NCI-H446 treated with DMSO at 0.1 percent for 48 hours (cell line): ENCODE measurements around the gene SLF2.
A peak's percentile ranks its signal among the peaks of the same experiment; 100 is the strongest.

ENCODE experiments used
- DNase-seq: peaks from one replicate; lab custom pipeline; 2025; lab: John Stamatoyannopoulos, UW

Gene SLF2

DNA sequence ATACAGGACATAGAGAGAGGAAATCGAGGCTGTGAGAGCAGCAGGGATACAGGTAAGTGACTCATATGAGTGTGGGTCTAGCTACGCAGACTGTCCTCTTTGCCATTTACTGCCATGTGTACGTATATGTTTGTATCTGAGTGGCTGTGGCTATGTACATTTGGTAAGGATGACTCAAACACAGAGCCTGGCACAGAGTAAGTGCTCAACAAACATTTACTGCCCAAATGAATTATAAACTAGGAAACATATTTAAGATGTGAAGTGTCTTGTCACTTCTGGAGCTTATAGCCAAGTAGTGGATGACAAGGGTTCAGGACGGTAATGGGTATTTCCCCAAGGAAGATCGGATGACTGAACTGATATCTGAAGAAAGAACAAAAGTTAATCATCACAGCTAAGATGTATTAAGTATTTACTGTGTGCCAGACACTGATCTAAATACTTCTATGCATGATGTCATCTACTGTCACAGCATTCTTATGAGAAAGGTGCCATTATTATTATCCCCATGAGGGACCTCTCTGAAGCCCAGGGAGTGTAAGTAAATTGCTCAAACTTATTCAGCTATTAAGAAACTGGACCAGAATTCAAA, 68.5 kb downstream of the SLF2 start:
- DNase-seq: no peak

DNA sequence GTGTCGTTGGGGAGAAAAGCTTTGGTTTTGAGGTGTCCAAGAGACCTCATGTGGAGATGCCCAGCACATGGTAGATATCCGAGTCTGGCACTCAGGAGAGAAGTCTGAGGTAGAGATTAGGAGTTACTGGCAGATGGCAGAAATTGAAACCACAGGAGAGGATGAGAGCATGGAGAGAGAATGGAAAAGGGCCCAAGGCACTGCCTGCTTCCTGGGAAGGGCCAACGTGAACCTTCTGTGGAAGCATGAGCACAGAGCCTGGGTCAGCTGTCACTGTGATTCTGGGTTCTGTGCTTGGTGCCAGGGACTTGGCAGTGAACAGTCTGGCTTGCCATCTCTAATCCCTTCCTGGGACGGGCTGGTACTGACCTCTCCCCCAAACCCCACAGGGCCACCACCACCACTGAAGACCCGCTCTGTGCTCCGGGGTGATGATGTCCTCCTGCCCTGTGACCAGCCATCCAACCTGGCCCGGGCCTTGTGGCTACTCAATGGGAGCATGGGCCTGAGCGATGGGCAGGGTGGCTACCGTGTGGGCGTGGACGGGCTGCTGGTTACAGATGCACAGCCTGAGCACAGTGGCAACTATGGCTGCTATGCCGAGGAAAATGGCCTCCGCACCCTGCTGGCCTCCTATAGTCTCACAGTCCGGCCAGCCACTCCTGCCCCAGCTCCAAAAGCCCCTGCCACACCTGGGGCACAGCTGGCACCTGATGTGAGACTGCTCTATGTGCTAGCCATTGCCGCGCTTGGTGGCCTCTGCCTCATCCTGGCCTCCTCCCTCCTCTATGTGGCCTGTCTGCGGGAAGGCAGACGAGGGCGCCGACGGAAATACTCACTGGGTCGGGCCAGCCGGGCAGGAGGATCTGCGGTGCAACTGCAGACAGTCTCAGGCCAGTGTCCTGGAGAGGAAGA, 70.4 kb downstream of the SLF2 start:
- no peak for DNase-seq

DNA sequence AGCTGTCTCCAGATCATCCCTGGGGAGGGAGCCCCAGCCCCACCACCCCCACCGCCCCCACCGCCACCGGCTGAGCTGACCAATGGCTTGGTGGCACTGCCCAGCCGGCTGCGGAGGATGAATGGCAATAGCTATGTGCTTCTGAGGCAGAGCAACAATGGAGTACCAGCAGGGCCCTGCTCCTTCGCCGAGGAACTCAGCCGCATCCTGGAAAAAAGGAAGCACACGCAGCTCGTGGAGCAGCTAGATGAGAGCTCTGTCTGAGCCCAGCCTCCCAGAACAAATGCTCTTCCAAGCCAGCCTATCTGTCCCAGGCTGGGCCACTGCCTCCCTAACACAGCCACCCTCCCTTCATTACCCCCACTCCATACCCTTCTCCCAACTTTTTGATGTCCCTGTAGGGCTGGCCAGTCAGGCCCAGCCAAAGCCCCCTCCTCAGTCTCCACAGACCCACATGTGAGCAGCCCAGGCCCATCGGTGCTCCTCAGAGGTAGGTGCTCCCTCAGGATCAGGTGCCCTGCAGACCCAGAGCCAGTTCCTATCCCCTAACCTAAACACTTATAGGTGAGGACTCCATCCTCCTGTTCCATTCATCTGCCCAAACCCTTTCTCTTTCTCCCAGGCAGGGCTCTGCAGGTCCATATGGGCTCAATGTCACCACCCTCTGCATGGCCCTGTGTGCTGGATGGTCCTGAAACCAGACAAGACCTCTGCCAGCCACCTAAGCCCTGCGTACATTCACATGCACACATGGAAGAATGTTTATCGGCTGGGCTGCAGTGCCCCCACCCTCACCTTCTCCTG, 71.3 kb downstream of the SLF2 start:
- DNase-seq: no peak

DNA sequence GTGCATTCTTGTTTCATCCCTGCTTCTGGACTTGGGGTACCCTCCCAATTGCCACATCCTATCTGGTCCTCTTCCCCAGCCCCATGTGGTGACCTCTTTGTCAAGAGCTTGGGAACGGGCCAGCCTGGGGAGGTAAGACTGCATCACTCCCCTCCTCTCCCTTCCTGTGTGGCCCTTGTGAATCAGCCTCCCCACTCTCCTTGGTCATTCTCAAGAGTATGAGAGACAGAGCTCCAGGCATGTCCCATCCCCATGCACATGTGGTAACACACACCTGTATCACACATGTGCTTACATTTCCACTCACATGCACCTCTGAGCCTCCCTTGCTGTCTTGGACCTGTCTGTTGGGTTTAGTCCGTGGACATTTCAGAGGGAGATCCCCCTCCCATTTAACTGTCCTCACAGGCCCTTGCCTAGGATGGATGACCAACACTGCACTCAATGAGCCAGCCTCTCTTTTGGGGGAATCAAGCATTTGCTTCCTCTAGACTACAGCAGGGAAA, 72.0 kb downstream of the SLF2 start:
- no peak for DNase-seq

DNA sequence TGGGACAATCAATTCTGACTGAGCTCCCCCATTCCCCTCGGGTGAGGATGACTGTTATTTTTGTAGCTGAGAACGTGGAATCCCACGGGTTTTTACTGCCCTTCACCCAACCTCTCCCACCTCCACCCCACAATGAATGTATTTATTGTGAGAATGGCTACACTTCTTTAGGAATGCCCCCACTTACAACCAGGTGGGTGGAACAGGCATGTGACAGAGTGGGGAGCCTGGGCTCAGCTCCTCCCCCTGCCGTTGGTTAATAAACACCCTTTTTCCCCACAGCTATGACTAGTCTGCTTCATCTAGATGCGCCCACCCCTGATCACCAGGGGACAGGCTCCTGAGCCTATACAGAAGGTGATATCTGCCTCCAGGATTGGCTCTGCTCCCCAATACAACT, 72.6 kb downstream of the SLF2 start:
- DNase-seq: no peak

DNA sequence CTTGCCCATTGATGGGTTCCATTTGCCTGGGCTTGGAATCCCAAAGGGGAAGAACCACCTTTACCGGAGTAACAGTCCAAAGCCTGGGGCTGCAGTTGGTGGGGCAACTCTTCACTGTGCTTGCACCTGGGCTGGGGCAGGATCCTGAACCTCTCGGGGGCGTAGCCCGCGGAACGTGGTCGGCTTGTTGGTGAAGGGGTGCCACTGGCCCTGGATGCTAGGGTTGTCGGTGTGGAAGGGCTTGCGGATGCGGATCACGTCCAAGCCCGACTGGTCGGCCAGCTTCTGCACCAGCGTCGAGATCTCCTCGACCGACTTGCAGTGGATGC, 73.8 kb downstream of the SLF2 start:
- no peak for DNase-seq

DNA sequence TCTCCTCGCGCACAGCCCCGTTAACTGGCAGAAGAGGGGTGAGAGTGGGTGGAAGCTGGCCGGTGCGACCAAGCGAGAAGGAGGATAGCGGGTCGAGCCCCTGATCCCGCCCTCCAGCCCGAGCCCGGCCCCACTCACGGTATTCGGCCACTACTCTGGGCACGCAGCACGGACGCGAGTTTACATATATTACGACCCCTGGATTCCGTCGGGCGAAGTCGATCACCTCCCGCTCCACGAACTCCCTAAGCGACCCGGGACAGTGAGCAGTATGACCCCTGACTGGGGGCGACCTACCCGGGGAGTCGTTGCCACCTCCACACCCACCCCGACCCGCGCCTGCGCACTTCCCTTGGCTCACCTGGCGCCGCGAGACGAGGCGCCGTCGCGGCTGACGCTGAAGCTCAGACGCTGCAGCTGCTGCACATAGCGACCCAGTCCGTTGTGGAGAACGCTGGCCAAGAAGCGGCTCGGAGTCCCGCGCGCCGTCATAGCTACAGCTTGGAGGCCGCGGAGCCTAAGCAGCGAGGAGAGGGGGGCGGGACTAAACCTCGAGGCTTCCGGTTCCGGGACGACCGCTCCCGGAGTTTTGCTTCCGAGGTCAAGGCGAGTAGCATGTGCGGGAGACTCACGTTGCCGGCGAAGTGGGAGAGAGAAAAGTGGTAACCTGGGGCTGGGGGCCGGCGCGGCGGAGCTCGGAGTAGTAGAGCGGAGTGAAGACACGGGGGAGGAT, 74.4 kb downstream of the SLF2 start, which contains the start of the genes MRPL43 and TWNK:
MRPL43 (minus strand) TSS at position 546 of the 733 bp plus-strand sequence; CDS start at position 492, 54 bp downstream.
TWNK (plus strand) TSS at position 592 of the 733 bp plus-strand sequence. CDS start 668 bp downstream, outside the sequence.
- DNase-seq: peak; percentile 21

DNA sequence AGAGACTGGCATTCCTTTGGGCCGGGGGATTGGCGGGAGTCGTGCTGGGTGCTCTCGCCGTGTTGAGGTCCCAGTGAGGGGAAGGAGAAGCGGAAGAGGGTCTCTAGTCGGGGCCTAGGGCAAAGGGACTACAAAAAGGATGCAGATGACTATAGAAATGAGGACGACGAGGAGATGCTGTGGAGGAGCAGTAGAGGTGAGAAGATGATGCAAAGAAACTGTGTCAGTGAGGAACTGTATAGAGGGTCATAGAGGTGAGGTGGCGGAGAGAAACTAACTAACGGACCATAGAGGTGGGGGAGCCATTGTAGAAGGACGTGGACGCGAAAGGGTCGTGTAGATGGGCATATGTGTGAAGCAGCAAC, 74.9 kb downstream of the SLF2 start:
- DNase-seq: no peak

DNA sequence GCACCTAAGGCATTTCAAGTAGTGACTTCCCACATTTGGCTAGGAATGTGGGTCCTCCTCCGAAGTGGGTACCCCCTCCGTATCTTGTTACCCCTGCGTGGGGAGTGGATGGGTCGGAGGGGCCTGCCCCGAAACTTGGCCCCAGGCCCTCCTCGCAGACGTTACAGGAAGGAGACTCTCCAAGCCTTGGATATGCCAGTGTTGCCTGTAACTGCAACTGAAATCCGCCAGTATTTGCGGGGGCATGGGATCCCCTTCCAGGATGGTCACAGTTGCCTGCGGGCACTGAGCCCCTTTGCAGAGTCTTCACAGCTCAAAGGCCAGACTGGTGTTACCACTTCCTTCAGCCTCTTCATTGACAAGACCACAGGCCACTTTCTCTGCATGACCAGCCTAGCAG, 75.4 kb downstream of the SLF2 start:
- no peak for DNase-seq

DNA sequence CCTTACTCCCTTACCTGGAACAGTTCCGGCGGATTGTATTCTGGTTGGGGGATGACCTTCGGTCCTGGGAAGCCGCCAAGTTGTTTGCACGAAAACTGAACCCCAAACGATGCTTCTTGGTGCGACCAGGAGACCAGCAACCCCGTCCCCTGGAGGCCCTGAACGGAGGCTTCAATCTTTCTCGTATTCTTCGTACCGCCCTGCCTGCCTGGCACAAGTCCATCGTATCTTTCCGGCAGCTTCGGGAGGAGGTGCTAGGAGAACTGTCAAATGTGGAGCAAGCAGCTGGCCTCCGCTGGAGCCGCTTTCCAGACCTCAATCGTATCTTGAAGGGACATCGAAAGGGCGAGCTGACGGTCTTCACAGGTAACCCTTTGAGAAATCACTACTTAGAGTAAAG, 76.3 kb downstream of the SLF2 start:
- DNase-seq: no peak

DNA sequence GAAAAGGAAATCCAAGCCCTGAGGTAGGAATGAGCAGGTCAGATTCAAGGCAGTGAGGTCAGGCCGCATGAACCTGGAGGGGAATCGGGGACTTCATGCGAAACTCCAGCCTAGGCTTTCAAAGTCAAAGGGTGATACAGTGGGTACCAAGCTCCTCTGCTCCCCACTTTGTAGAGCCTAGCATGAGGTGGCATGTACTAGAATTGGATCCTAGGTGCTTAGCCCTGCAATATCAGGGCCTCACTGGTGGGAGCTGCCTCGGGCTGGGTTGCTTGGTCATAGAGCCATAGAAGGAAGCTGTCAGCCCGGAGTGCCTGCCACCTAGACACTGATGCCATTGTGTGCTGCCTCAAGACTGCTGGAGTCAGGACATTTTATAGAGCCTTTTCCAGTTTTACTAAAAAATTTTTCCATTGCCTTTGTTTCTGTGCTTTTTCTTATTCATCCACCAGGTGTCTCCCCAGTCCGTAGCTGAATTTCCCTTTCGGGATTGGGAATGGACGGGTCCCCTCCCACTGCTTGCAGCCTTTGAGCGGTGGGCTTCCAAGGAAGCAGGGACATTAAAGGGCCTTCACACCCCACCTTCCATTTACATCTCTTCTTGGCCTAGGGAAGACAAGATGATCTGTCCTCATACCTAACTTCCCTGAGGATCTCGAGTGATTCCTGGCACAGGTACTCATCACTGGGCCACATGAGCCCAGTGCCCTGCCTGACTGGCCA, 81.4 kb downstream of the SLF2 start:
- no peak for DNase-seq

DNA sequence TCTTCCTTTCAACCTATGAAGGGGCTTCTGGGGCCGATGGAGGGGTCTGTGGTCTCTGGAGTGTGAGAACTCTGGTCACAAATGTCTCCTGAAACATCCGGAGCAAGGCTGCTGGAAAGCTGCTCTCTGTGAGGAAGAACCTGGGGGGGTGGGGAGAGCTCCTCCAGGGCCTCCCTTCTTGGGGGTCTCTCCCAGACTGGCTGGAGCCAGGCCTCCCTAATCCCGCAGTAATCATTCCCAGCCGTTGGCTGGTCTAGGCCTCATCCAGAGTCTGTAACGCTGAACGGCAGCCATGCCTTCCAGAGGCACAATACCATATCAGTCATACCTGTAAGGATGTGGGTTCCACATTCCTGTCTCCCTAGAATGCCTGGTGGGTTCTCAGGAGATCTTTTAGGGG, 82.4 kb downstream of the SLF2 start:
- no peak for DNase-seq

DNA sequence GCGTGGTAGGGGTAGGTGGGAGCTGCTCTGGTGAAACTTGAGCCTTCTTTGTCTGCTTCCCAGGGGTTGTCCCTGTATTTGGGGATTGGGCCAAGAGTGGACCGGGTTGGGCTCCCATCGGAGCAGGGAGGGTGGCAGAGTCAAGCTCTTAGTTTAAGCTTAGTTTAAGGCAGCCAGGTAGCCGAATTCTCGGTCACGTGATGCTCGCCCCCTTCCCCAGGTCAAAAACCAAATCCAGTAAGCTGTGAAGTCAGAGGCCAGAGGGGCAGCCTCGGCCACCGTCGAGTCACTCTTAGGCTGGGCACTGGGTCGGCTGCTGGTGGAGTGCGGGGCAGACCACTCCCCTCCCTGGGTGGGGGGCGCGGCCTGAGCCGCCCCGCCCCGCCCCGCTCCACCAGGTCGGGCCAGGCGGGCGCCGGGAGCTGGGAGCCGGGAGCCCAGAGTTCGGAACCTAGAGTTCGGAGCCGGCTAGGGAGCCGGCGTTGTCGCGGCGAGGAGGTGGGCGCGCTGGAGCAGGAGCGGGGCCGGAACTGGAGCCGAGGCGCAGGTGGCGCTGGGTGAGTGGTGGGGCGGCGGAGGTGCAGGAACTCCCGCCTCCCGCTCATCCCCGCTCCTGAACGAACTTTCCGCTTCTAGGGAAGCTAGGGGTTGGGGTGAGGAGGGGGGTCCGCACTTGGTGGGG, 84.1 kb downstream of the SLF2 start:
- no peak for DNase-seq

DNA sequence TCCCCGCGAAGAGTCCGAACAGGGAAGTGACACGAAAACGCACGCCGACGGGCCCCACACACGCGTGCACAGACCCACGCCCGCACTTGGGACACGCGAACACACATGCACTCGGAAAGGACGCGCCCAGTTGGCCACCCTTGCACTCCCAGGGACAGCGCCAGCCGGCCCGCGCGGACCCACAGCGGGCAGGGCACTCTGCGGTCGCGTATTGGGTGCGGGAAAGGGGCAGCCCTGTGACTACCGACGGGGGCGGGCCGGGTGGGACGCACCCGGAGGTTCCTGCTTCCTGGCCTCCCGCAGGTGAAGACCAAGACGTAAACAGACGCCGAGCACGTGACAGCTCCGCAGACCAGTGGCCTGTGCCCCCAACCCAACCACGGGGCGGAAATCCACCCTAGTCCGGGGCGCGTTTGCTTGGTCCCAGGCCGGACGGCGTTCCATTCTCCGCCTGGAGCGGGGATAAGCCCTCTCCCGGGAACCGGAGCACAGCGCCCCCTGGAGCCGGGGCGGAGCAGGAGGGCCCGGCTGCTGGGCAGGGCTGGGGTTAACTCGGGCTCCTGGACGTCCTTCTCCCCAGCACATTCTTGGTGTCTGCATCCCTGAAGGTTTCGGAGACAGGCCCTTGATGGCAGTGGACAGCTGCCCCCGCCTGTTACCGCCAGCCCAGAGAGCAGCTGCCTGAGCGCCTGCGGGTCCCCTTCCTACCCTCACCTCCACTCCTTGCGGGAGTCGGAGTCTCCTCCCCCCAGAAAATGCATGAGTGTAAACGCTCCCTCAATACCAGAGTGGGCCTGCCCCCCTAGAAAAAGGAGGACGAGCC, 84.8 kb downstream of the SLF2 start:
- peak; percentile 21 for DNase-seq

DNA sequence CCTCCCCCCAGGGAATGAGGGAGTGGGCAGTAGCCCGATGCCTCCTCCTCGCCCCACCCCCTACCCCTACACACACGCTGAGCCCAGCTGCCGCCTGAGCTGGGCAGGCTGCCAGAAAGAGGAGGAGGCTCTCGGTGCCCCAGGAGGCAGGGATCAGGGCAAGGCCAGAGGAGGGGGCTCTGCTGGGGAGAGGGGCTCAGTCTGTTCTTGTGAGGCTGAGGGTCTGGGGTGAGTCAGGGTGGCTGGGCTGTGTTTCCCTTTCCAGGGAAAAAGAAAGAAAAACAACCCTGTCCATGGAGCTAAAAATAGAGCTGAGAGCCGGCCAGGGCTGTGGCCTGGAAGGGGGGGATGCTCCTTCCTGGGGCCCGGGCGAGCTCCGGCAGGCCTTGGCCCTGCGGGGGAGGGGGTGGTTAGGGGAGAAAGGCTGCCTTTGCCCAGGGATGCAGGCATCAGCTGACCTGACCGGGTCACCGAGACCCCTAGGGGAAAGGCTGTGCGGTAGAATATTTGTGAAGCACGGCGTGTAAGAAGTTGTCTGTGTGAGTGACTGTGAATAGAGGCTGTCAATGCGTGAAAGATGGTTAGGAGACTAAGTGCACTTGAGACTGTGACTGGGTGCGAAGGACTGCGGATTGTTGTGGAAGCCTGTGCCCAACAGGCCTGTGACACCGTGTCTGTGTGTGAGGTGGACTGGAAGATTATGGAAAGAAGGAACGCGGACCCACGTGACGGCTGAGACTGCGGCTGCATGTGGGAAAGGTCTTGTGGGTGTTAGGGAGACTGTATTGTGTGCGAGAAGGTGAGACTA, 85.6 kb downstream of the SLF2 start:
- peak; percentile 62 for DNase-seq

DNA sequence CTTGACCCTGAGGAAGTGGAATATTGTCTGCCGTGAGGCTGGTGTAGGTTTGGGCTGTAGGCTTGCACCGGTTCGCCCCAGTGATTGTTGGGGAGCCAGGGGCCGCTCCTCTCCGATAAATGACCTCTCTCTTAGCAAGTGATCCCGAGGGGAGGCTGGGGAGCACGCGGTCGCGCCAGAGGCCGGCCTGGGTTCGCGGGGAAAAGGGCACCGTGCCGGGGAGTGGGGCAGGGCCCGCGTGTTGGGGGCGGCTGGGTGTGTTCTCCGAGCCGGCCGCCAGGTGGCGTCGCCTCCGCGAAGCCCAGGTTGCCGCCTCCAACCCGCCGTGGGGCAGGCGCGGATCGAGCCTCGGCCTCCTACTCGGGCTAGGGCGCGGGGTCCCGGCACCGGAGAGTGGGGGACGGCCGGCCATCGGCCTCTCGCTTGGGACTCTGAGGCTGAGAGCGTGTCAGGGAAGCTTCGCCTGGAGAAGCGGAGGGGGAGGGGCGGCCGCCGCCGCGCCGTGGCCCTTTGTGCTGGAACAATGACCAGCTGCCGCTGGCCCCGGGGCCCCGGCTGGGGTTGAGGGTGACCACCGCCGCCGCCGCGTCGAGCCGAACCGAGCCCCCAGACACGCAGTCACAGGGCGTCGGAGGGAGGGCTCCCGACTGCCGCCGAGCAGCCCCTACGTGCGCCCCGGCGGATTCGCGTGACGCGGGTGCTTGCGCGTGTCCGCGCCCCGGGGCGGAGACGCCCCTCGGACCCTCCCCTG, 86.4 kb downstream of the SLF2 start:
- DNase-seq: no peak

DNA sequence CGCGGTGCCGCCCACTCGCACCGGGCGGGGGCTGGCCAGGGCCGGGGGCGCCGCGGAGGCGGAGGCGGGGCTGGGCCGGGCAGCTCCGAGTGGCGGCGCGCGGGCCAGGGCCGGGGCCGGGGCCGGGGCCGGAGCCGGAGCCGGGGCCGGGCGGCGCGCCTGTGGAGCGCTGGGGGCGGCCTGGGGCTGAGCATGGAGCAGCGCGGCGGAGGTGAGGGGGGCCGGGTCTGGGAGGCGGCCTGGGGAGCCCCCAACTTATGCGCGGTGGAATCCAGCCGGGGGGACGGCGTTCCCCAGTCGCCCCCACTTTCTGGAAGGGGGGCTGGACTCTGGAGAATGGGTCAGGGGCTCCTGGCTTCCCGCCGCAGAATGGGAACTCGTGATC, 87.0 kb downstream of the SLF2 start, which contains the start of gene LZTS2:
LZTS2 (plus strand) TSS at position 67 of the 385 bp plus-strand sequence. CDS start 2,731 bp downstream, outside the sequence.
- DNase-seq: no peak
